K562 (cell line): ENCODE data around the gene MYCT1. TPM values are rescaled to one million over a fixed set of nuclear protein-coding genes. Genes with fewer than 3 reads are reported as not detected.

Experiments
- ATAC-seq: fragments of 200-7000 bp; cut with Tn5 transposase; 3 replicates; pipeline ENCODE4 v1.9.1; 2020; ENCODE audit warnings: moderate library complexity
- BruUV-seq: library from RNA; stranded (reverse); fragments of 400-500 nt; replicated peaks from 2 replicates; lab custom pipeline; 2021; lab: Mats Ljungman, UMichigan
- CTCF ChIA-PET: fragments of 300-600 bp; formaldehyde crosslinking; extraction: SDS; loops from one replicate; lab custom pipeline; 2021; ENCODE audit warnings: low intra/inter-chr PET ratio; lab: Yijun Ruan, JAX
- POLR2A ChIA-PET: fragments of 300-600, 350-650 bp; sonication (Branson Sonifier 250); formaldehyde crosslinking; extraction: SDS; loops from one replicate; lab custom pipeline; 2021; ENCODE audit warnings: antibody characterized with exemption, inconsistent platforms; lab: Yijun Ruan, JAX
- DNase-seq, 4 experiments: peaks; one replicate each; pipeline versions ENCODE4 v3.0.0 to v3.0.0-alpha.2; 2011 to 2018; ENCODE audit warnings: low spot score in 3 of 4, mixed read lengths in 3 of 4; ENCODE audit errors: extremely low read depth in 1 of 4
- FAIRE-seq: peaks from 2 replicates; lab custom pipeline; 2011; peaks lifted over from hg19 to GRCh38; lab: Jason Lieb, UNC
- H2AFZ ChIP-seq: 2 replicates; pipeline ENCODE4 v1.6.0; 2011; ENCODE audit warnings: low read depth, low read length, control low read depth, inconsistent platforms
- H3K27ac ChIP-seq: fragments of 200-600 bp; 3 replicates; pipeline ENCODE4 v1.8.0; 2011; ENCODE audit warnings: low read depth, mild to moderate bottlenecking, control low read depth, inconsistent platforms, low read length, moderate library complexity, mixed read lengths; ENCODE audit errors: extremely low read depth
- H3K27me3 ChIP-seq, 2 experiments: fragments of 300-600 bp in 1 of 2; 2 replicates in 1 of 2; 3 replicates in 1 of 2; pipeline versions ENCODE4 v1.6.0 to v1.8.0; 2011; ENCODE audit warnings: inconsistent platforms in 2 of 2, low read length in 2 of 2, mild to moderate bottlenecking in 1 of 2, mixed read lengths in 1 of 2, moderate library complexity in 1 of 2; ENCODE audit not compliant: control insufficient read depth in 2 of 2, insufficient read depth in 2 of 2
- H3K36me3 ChIP-seq: fragments of 300-600 bp; 3 replicates; pipeline ENCODE4 v1.8.0; 2011; ENCODE audit warnings: mild to moderate bottlenecking, low read length, inconsistent platforms; ENCODE audit not compliant: control insufficient read depth, insufficient read depth
- H3K4me1 ChIP-seq, 2 experiments: fragments of 200-600 bp in 1 of 2; replicated peaks in 1 of 2; 2 replicates in 1 of 2; 3 replicates in 1 of 2; pipeline versions ENCODE4 v1.5.1 to v1.8.0; 2011; ENCODE audit warnings: inconsistent platforms in 2 of 2, low read length in 2 of 2, mild to moderate bottlenecking in 1 of 2, mixed read lengths in 1 of 2, moderate library complexity in 1 of 2; ENCODE audit not compliant: control insufficient read depth in 2 of 2, insufficient read depth in 2 of 2
- H3K4me2 ChIP-seq: 2 replicates; pipeline ENCODE4 v1.6.1; 2011; ENCODE audit warnings: low read length, control low read depth, inconsistent platforms, mixed read lengths; ENCODE audit not compliant: insufficient read depth
- H3K4me3 ChIP-seq: fragments of 200-600 bp; sonication (generic), shearing (Covaris generic); 2 replicates; pipeline ENCODE4 v1.5.1; 2016; ENCODE audit warnings: control low read depth, inconsistent platforms
- H3K79me2 ChIP-seq: fragments of 200-600 bp; 3 replicates; pipeline ENCODE4 v1.8.0; 2011; ENCODE audit warnings: low read length, inconsistent platforms; ENCODE audit not compliant: control insufficient read depth, insufficient read depth
- H3K9ac ChIP-seq, 2 experiments: 2 replicates each; pipeline versions ENCODE4 v1.6.0 to v1.6.1; 2011; ENCODE audit warnings: low read depth in 2 of 2, low read length in 2 of 2, control low read depth in 1 of 2, inconsistent platforms in 1 of 2, mild to moderate bottlenecking in 1 of 2, mixed read lengths in 1 of 2; ENCODE audit not compliant: insufficient read depth in 1 of 2
- H3K9me1 ChIP-seq: one replicate; pipeline ENCODE4 v1.6.0; 2011; ENCODE audit warnings: inconsistent platforms, mild to moderate bottlenecking, low read length, moderate library complexity; ENCODE audit not compliant: control insufficient read depth, insufficient read depth
- H3K9me3 ChIP-seq: replicated peaks from 2 replicates; pipeline ENCODE4 v1.5.1; 2011; ENCODE audit warnings: low read depth, low read length, inconsistent platforms; ENCODE audit not compliant: control insufficient read depth, insufficient read depth
- H4K20me1 ChIP-seq: replicated peaks from 2 replicates; pipeline ENCODE4 v1.6.1; 2011; ENCODE audit warnings: low read length, inconsistent platforms, mixed read lengths; ENCODE audit not compliant: control insufficient read depth, insufficient read depth
- COPS2 ChIP-seq: fragments of 450-650 bp; conservative IDR thresholded peaks from 2 replicates; pipeline ENCODE4 v1.6.1; 2016; ENCODE audit warnings: mild to moderate bottlenecking, moderate library complexity
- FOS ChIP-seq: IDR thresholded peaks from 3 replicates; pipeline ENCODE4 v1.6.1; 2011; ENCODE audit not compliant: insufficient read length; ENCODE audit errors: extremely low read depth
- KDM2B ChIP-seq: fragments of 250-450 bp; sonication (Bioruptor Pico); IDR thresholded peaks from 2 replicates; pipeline ENCODE4 v1.8.0; 2021; ENCODE audit warnings: mild to moderate bottlenecking, moderate library complexity
- KDM5B ChIP-seq: fragments of 200-600 bp; sonication (generic); IDR thresholded peaks from 2 replicates; pipeline ENCODE4 v1.6.1; 2012; ENCODE audit warnings: low read depth, mild to moderate bottlenecking, moderate library complexity, low read length, control low read depth, inconsistent platforms; ENCODE audit not compliant: insufficient replicate concordance
- MCM5 ChIP-seq: fragments of 450-650 bp; IDR thresholded peaks from 2 replicates; pipeline ENCODE4 v1.6.1; 2016; ENCODE audit warnings: low read depth
- MED1 ChIP-seq: sonication (generic); formaldehyde crosslinking; IDR thresholded peaks from 2 replicates; pipeline ENCODE4 v1.8.1; 2023; ENCODE audit warnings: missing genetic modification reagents, borderline replicate concordance
- MEIS2 ChIP-seq: fragments of 450-650 bp; IDR thresholded peaks from 2 replicates; pipeline ENCODE4 v1.6.1; 2014; ENCODE audit warnings: mild to moderate bottlenecking; ENCODE audit not compliant: partially characterized antibody
- NBN ChIP-seq: fragments of 450-650 bp; IDR thresholded peaks from 2 replicates; pipeline ENCODE4 v1.6.1; 2016; ENCODE audit warnings: low read depth, mild to moderate bottlenecking
- NCOA6 ChIP-seq: fragments of 450-650 bp; IDR thresholded peaks from 2 replicates; pipeline ENCODE4 v1.6.1; 2017; ENCODE audit warnings: mild to moderate bottlenecking
- SP2 ChIP-seq: IDR thresholded peaks from 2 replicates; pipeline ENCODE4 v1.6.1; 2011; ENCODE audit warnings: mild to moderate bottlenecking, low read depth, low read length, moderate library complexity; ENCODE audit not compliant: poor library complexity, severe bottlenecking; ENCODE audit errors: extremely low read depth
- ZBTB5 ChIP-seq: fragments of 450-650 bp; IDR thresholded peaks from 2 replicates; pipeline ENCODE4 v1.6.1; 2017; ENCODE audit warnings: antibody characterized with exemption
- ZFPM2 ChIP-seq: fragments of 250-450 bp; sonication (Bioruptor Pico); IDR thresholded peaks from 2 replicates; pipeline ENCODE4 v1.5.1; 2022; ENCODE audit warnings: mild to moderate bottlenecking
- ZNF511 ChIP-seq: sonication (generic); formaldehyde crosslinking; IDR thresholded peaks from 2 replicates; pipeline ENCODE4 v1.8.0; 2022; ENCODE audit warnings: mild to moderate bottlenecking, missing genetic modification reagents
- ZNF76 ChIP-seq: fragments of 250-450 bp; sonication (Bioruptor Pico); IDR thresholded peaks from 2 replicates; pipeline ENCODE4 v1.4.0; 2020; ENCODE audit warnings: mild to moderate bottlenecking, moderate library complexity, borderline replicate concordance
- WGBS: fragments of 100-300 bp; shearing (Covaris generic); methylation state at CpG from one replicate; pipeline ENCODE4 v1.1.6; 2016; ENCODE audit warnings: low coverage, mixed read lengths; ENCODE audit not compliant: insufficient coverage; ENCODE audit errors: missing lambda C conversion rate; 5-methylcytosine and 5-hydroxymethylcytosine counted together
- in situ Hi-C: fragments of 300-500 bp; cut with MboI; formaldehyde crosslinking; loops from 4 replicates; pipeline ENCODE4 v1.15.0; 2018; ENCODE audit warnings: inconsistent platforms, mixed read lengths
- intact Hi-C: fragments of 100-400 bp; cut with micrococcal nuclease; formaldehyde crosslinking; loops from 2 replicates; pipeline ENCODE4 v1.14.2; 2022
- polyA plus RNA-seq, 8 experiments: library from polyadenylated mRNA; depleted of rRNA in 4 of 8; stranded (reverse) in 5 of 8; unstranded in 3 of 8; fragments of >200 nt; fragmentation: Nextera tagmentation in 2 of 8; fragmentation: Illumina TruSeq in 1 of 8; extraction: Ambion mirVana in 2 of 8; extraction: Trizol in 1 of 8; gene quantifications; 2 replicates each; pipeline versions ENCODE4 v1.2.1 to v1.2.3, GENCODE V29; 2011 to 2014; ENCODE audit warnings: inconsistent platforms in 1 of 8, missing spikeins in 1 of 8
- total RNA-seq, 7 experiments: library from RNA; depleted of rRNA in 6 of 7; stranded (reverse); fragments of >200 nt in 6 of 7; fragmentation: Illumina TruSeq in 2 of 7; extraction: Trizol in 2 of 7; gene quantifications; 2 replicates each; pipeline versions ENCODE4 v1.2.1 to v1.2.3, GENCODE V29; 2011 to 2021; ENCODE audit warnings: low replicate concordance in 1 of 7

Gene MYCT1
- total and polyA plus RNA-seq, 9 of the 15 experiments (the other 6 are each of a cell fraction or from before 2014, with no cell fraction given), result 0.04 to 0.28 (median 0.08) TPM; not detected in 2

- Histone ChIP-seq H3K27ac (no peak overlapping the region), H2AFZ (no peak overlapping the region), H3K4me3 (no peak overlapping the region), H3K9me3 (no peaks in the 10 kb centered on the region), H3K9me1 (no peaks in the 10 kb centered on the region), H3K4me2 (no peak overlapping the region), H3K36me3 (no peaks in the 10 kb centered on the region), H4K20me1 (no peaks in the 10 kb centered on the region), H3K79me2 (no peaks in the 10 kb centered on the region), H3K4me1 (no peaks in the 10 kb centered on the region), H3K27me3 (no peaks in the 10 kb centered on the region), H3K9ac (no peak overlapping the region)
- DNase-seq, result no peak
- TF ChIP-seq ZNF76 (CRISPR knock-in tag) (no peak), FOS (no peak), NCOA6 (no peak), COPS2 (no peak), ZFPM2 (CRISPR knock-in tag) (no peak), SP2 (no peak), NBN (no peak), KDM5B (no peak), ZNF511 (CRISPR knock-in tag) (no peak), KDM2B (no peak), MED1 (CRISPR knock-in tag) (no peak), MEIS2 (no peak), MCM5 (no peak), ZBTB5 (no peak)
- POLR2A ChIA-PET, result no interaction called here
- WGBS, result 0% methylated on average over 1 of the region's 1 CpG
- no peak for FAIRE-seq
- intact Hi-C loops, result loop anchor here (1.0 to 2.0 kb wide), 2 partner anchors 199 to 275 kb away; no protein-coding TSS in a partner anchor
- in situ Hi-C loops, result loop anchor here (10.0 kb wide), 1 partner anchor 205 kb away; no protein-coding TSS in a partner anchor
- CTCF ChIA-PET, result interaction anchor here (0.7 to 2.6 kb wide), 5 partner anchors 176 to 275 kb away, joined by 3 to 17 read pairs (median 5); no protein-coding TSS in a partner anchor
- ATAC-seq, result no peak
- BruUV-seq, result no TSS peak
These were observed 51.6 kb downstream of the MYCT1 start for GRCh38 chr6:152749336-152749735.
